GM13977 (cell line): ENCODE results near the gene AMDHD1.

ENCODE experiments used
- DNase-seq: peaks from one replicate; pipeline ENCODE4 v3.0.0; 2012; ENCODE audit warnings: low spot score
- CTCF ChIP-seq: IDR thresholded peaks from 2 replicates; pipeline ENCODE4 v1.5.1; 2012; ENCODE audit warnings: mild to moderate bottlenecking, control low read depth; ENCODE audit not compliant: insufficient read depth; ENCODE audit errors: extremely low read depth, missing control alignments
- in situ Hi-C: fragments of 300-500 bp; cut with MboI; formaldehyde crosslinking; loops from one replicate; pipeline ENCODE4 v1.12.0; 2022; ENCODE audit warnings: low sequenced_read_pairs, low pct_unique_long_range_greater_than_20kb, mixed read lengths, inconsistent platforms; ENCODE audit not compliant: unreplicated experiment

The AMDHD1 gene

GRCh38 chr12:95972832-95973456 lies 29.8 kb downstream of the AMDHD1 start:
- TF ChIP-seq CTCF = no peak
- no peak for DNase-seq
- in situ Hi-C loops = no loop called here

GRCh38 chr12:95974358-95974757 lies 31.2 kb downstream of the AMDHD1 start:
- no peak for DNase-seq

GRCh38 chr12:95975491-95975890 lies 32.4 kb downstream of the AMDHD1 start:
- DNase-seq = no peak
- no peak for TF ChIP-seq CTCF
- in situ Hi-C loops = no loop called here

More at GRCh38 chr12:95974358-95974757, 31.2 kb downstream of the AMDHD1 start:
- no peak for TF ChIP-seq CTCF
- in situ Hi-C loops = no loop called here

- in situ Hi-C loops = no loop called here
- DNase-seq = no peak
- TF ChIP-seq CTCF = no peak
These were observed 33.3 kb downstream of the AMDHD1 start for GRCh38 chr12:95976416-95976832.

GRCh38 chr12:95977764-95978305 lies 34.7 kb downstream of the AMDHD1 start:
- DNase-seq = no peak
- in situ Hi-C loops = no loop called here
- TF ChIP-seq CTCF = no peak

- in situ Hi-C loops = no loop called here
- no peak for TF ChIP-seq CTCF
- DNase-seq = no peak
These were observed 35.2 kb downstream of the AMDHD1 start for GRCh38 chr12:95978351-95978750.
